H1 (cell line): ENCODE results near the gene CDC42EP1. TPM values are rescaled to one million over a fixed set of nuclear protein-coding genes. Genes with fewer than 3 reads are reported as not detected.

Source experiments
- CTCF ChIA-PET: fragments of 300-600 bp; sonication (Branson Sonifier 250); formaldehyde crosslinking; loops from one replicate; lab custom pipeline; 2021; ENCODE audit not compliant: partially characterized antibody; lab: Charles Lee
- POLR2A ChIA-PET: fragments of 300-600 bp; sonication (Branson Sonifier 250); formaldehyde crosslinking; loops from one replicate; lab custom pipeline; 2021; ENCODE audit warnings: inconsistent platforms; ENCODE audit not compliant: partially characterized antibody; lab: Charles Lee
- DNase-seq, 2 experiments: peaks; one replicate each; pipeline versions ENCODE4 v3.0.0 to v3.0.0-alpha.2; 2010 to 2022; ENCODE audit warnings: low spot score in 2 of 2, low read depth in 1 of 2, mixed read lengths in 1 of 2
- FAIRE-seq: peaks from 2 replicates; lab custom pipeline; 2011; peaks lifted over from hg19 to GRCh38; lab: Jason Lieb, UNC
- H2AFZ ChIP-seq: 2 replicates; pipeline ENCODE4 v1.8.1; 2012; ENCODE audit warnings: low read length, inconsistent platforms
- H2AK5ac ChIP-seq: 2 replicates; pipeline ENCODE4 v1.6.1; 2013; ENCODE audit warnings: low read depth, low read length
- H2BK120ac ChIP-seq: replicated peaks from 2 replicates; pipeline ENCODE3; 2013; ENCODE audit warnings: low read depth, low read length, inconsistent platforms
- H2BK12ac ChIP-seq: 2 replicates; pipeline ENCODE4 v1.6.1; 2013; ENCODE audit warnings: low read depth, low read length
- H2BK15ac ChIP-seq: 2 replicates; pipeline ENCODE4 v1.6.1; 2013; ENCODE audit warnings: low read length
- H2BK20ac ChIP-seq: 2 replicates; pipeline ENCODE4 v1.6.1; 2013; ENCODE audit warnings: low read length
- H2BK5ac ChIP-seq: 2 replicates; pipeline ENCODE4 v1.6.1; 2013; ENCODE audit warnings: low read depth, low read length
- H3K14ac ChIP-seq: 2 replicates; pipeline ENCODE4 v1.6.1; 2013; ENCODE audit warnings: inconsistent platforms; ENCODE audit not compliant: insufficient read length
- H3K18ac ChIP-seq: 2 replicates; pipeline ENCODE4 v1.6.1; 2013; ENCODE audit warnings: low read length; ENCODE audit errors: extremely low read depth
- H3K23ac ChIP-seq: 2 replicates; pipeline ENCODE4 v1.6.1; 2013; ENCODE audit warnings: inconsistent platforms; ENCODE audit not compliant: insufficient read length
- H3K23me2 ChIP-seq: 2 replicates; pipeline ENCODE4 v1.6.1; 2013; ENCODE audit warnings: low read depth, low read length
- H3K27ac ChIP-seq: 2 replicates; pipeline ENCODE4 v1.6.1; 2011; ENCODE audit warnings: low read depth, low read length, inconsistent platforms
- H3K27me3 ChIP-seq, 4 experiments: replicated peaks in 1 of 4; 1 replicate in 1 of 4; 2 replicates in 3 of 4; pipeline versions ENCODE4 v1.6.1 to v1.8.1; 2011 to 2013; ENCODE audit warnings: low read length in 3 of 4, mild to moderate bottlenecking in 3 of 4, inconsistent platforms in 2 of 4, mixed read lengths in 2 of 4, moderate library complexity in 1 of 4; ENCODE audit not compliant: control insufficient read depth in 3 of 4, insufficient read depth in 3 of 4; ENCODE audit errors: extremely low read depth in 1 of 4
- H3K36me3 ChIP-seq, 4 experiments: 2 replicates each; pipeline versions ENCODE4 v1.6.1 to v1.8.1; 2011 to 2013; ENCODE audit warnings: mild to moderate bottlenecking in 4 of 4, low read length in 3 of 4, moderate library complexity in 2 of 4, control low read depth in 1 of 4, inconsistent platforms in 1 of 4; ENCODE audit not compliant: insufficient read depth in 4 of 4, control insufficient read depth in 2 of 4
- H3K4ac ChIP-seq: replicated peaks from 2 replicates; pipeline ENCODE3; 2013; ENCODE audit warnings: low read length, low read depth, mixed read lengths, inconsistent platforms; ENCODE audit not compliant: insufficient read length
- H3K4me1 ChIP-seq, 4 experiments: replicated peaks in 1 of 4; 1 replicate in 1 of 4; 2 replicates in 3 of 4; pipeline versions ENCODE4 v1.6.1 to v1.8.1; 2011 to 2013; ENCODE audit warnings: low read length in 3 of 4, inconsistent platforms in 2 of 4, mixed read lengths in 1 of 4; ENCODE audit not compliant: insufficient read depth in 4 of 4, control insufficient read depth in 3 of 4
- H3K4me2 ChIP-seq, 2 experiments: 2 replicates each; pipeline versions ENCODE4 v1.6.1 to v1.8.1; 2011 to 2013; ENCODE audit warnings: low read depth in 2 of 2, low read length in 2 of 2, control low read depth in 1 of 2, inconsistent platforms in 1 of 2, mild to moderate bottlenecking in 1 of 2; ENCODE audit not compliant: insufficient read depth in 1 of 2
- H3K4me3 ChIP-seq, 4 experiments: fragments of 200-600, 300-600 bp in 1 of 4; sonication (generic), shearing (Covaris generic), sonication (Bioruptor Twin) in 1 of 4; 2 replicates each; pipeline versions ENCODE4 v1.5.1 to v1.8.1; 2011 to 2016; ENCODE audit warnings: low read length in 4 of 4, low read depth in 3 of 4, control low read depth in 2 of 4, inconsistent platforms in 2 of 4, mild to moderate bottlenecking in 2 of 4, mixed read lengths in 1 of 4, moderate library complexity in 1 of 4; ENCODE audit not compliant: insufficient read depth in 2 of 4; ENCODE audit errors: extremely low read depth in 1 of 4
- H3K56ac ChIP-seq: replicated peaks from 2 replicates; pipeline ENCODE3; 2013; ENCODE audit warnings: low read depth, mild to moderate bottlenecking, mixed read lengths, low read length, inconsistent platforms; ENCODE audit not compliant: insufficient read length
- H3K79me1 ChIP-seq: 2 replicates; pipeline ENCODE4 v1.6.1; 2013; ENCODE audit warnings: low read depth, low read length, control low read depth
- H3K79me2 ChIP-seq, 2 experiments: 2 replicates each; pipeline versions ENCODE4 v1.6.1 to v1.8.1; 2012 to 2013; ENCODE audit warnings: low read length in 2 of 2, mild to moderate bottlenecking in 2 of 2, inconsistent platforms in 1 of 2; ENCODE audit not compliant: insufficient read depth in 2 of 2, control insufficient read depth in 1 of 2
- H3K9ac ChIP-seq, 4 experiments: replicated peaks in 1 of 4; 1 replicate in 1 of 4; 2 replicates in 3 of 4; pipeline versions ENCODE4 v1.6.1 to v1.8.1; 2011 to 2013; ENCODE audit warnings: low read depth in 3 of 4, low read length in 3 of 4, control low read depth in 2 of 4, mild to moderate bottlenecking in 2 of 4, moderate library complexity in 2 of 4, inconsistent platforms in 1 of 4; ENCODE audit errors: extremely low read depth in 1 of 4
- H3K9me3 ChIP-seq, 2 experiments: 2 replicates each; pipeline versions ENCODE4 v1.6.1 to v1.8.1; 2012 to 2013; ENCODE audit warnings: mild to moderate bottlenecking in 2 of 2, moderate library complexity in 2 of 2, control low read depth in 1 of 2, inconsistent platforms in 1 of 2, low read depth in 1 of 2, low read length in 1 of 2, mixed read lengths in 1 of 2; ENCODE audit not compliant: insufficient read depth in 2 of 2
- H4K20me1 ChIP-seq, 2 experiments: replicated peaks in 1 of 2; 2 replicates each; pipeline versions ENCODE3 to v1.8.1; 2011 to 2013; ENCODE audit warnings: inconsistent platforms in 2 of 2, low read length in 2 of 2, mild to moderate bottlenecking in 1 of 2; ENCODE audit not compliant: insufficient read depth in 2 of 2, control insufficient read depth in 1 of 2
- H4K5ac ChIP-seq: 2 replicates; pipeline ENCODE4 v1.6.1; 2013; ENCODE audit warnings: low read length, low read depth, mixed read lengths, inconsistent platforms; ENCODE audit not compliant: insufficient read length
- H4K8ac ChIP-seq: 2 replicates; pipeline ENCODE4 v1.8.0; 2013; ENCODE audit warnings: mild to moderate bottlenecking, moderate library complexity, low read length, inconsistent platforms; ENCODE audit not compliant: insufficient read depth; ENCODE audit errors: extremely low read depth
- H4K91ac ChIP-seq: replicated peaks from 2 replicates; pipeline ENCODE3; 2013; ENCODE audit warnings: low read length, mixed read lengths, inconsistent platforms; ENCODE audit not compliant: insufficient read length
- CHD1 ChIP-seq: IDR thresholded peaks from 2 replicates; pipeline ENCODE4 v1.6.1; 2012; ENCODE audit warnings: low read depth, low read length, improper control_type of control experiment
- WGBS, 2 experiments: shearing (Covaris generic) in 1 of 2; methylation state at CpG; one replicate each; pipeline versions ENCODE4 v1.1.6 to v1.1.7; 2013 to 2015; ENCODE audit warnings: low lambda C conversion rate in 2 of 2, mixed read lengths in 2 of 2, inconsistent platforms in 1 of 2, low coverage in 1 of 2, missing lambda C conversion rate in 1 of 2; ENCODE audit not compliant: insufficient replicate concordance in 2 of 2, insufficient coverage in 1 of 2, insufficient read length in 1 of 2; ENCODE audit errors: extremely low coverage in 1 of 2, missing lambda C conversion rate in 1 of 2; 5-methylcytosine and 5-hydroxymethylcytosine counted together
- polyA plus RNA-seq, 7 experiments: library from polyadenylated mRNA; depleted of rRNA in 3 of 7; stranded (reverse) in 5 of 7; unstranded in 2 of 7; fragments of >200 nt in 5 of 7; fragments of 200-250 nt in 2 of 7; gene quantifications; 1 replicate in 5 of 7; 2 replicates in 1 of 7; 4 replicates in 1 of 7; pipeline versions ENCODE4 v1.2.1 to v1.2.3, GENCODE V29; 2011 to 2013; ENCODE audit warnings: missing spikeins in 2 of 7, mixed read lengths in 2 of 7
- total RNA-seq: library from RNA; stranded (reverse); fragmentation: NEBNext Ultra II Directional; extraction: Animal tissue kit (Norgen Biotek cat#: 25700); gene quantifications from 2 replicates; pipeline ENCODE4 v1.2.1, GENCODE V29; 2021

The CDC42EP1 gene
- total and polyA plus RNA-seq, 2 of the 8 experiments (the other 6 are each of a cell fraction or from before 2014, with no cell fraction given), result 8.3 to 11.2 TPM

DNA sequence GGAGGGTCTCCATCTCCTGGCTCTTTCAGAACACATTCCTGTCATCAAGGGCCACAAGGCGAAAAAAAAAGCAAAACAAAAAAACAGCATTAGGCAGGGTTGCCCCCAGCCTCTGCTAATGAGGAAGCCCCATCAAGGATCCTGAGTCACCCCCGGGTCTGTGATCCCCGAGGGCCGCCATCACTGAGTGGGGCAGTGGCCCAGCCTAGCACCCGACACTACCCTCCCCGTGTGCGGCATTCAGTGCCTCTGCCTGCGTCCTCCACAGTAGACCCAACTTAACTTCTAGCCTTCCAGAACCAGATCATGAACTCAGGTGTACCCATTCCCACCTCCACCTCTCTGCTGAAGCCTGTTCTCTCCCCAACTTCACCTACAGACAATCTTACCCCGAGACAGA lies 6.6 kb upstream of the CDC42EP1 start:
- Histone ChIP-seq H4K5ac (no peak overlapping the region), H3K79me1 (no peaks in the 10 kb centered on the region), H3K4ac (no peak overlapping the region), H2BK15ac (no peak overlapping the region), H3K27me3 (peaks cover 0 to 7% (median 6%) of the 10 kb centered on the region in 4 experiments; a peak in 5 of 7 replicates), H4K8ac (no peak overlapping the region; the same call in 1 of the 2 replicates), H4K20me1 (no peaks in the 10 kb centered on the region), H2BK120ac (no peak overlapping the region), H3K23me2 (peaks cover 7% of the 10 kb centered on the region), H3K36me3 (no peaks in the 10 kb centered on the region), H3K9me3 (no peaks in the 10 kb centered on the region), H3K9ac (no peak overlapping the region), H2AFZ (no peak overlapping the region), H4K91ac (no peak overlapping the region), H3K14ac (no peak overlapping the region), H3K56ac (no peak overlapping the region), H2AK5ac (0 out of 2 replicates have a peak overlapping the region, but pooled peaks have one; percentile 53), H2BK12ac (peak overlapping the region; percentile 39; the same call in 1 of the 2 replicates), H3K4me3 (no peak overlapping the region), H3K18ac (no peak overlapping the region), H3K79me2 (no peaks in the 10 kb centered on the region), H3K4me1 (peaks cover 5 to 31% (median 13%) of the 10 kb centered on the region in 4 experiments), H3K4me2 (no peak overlapping the region), H3K27ac (no peak overlapping the region), H2BK5ac (no peak overlapping the region), H3K23ac (no peak overlapping the region), H2BK20ac (0 out of 2 replicates have a peak overlapping the region, but pooled peaks have one; percentile 72)
- DNase-seq, result no peak
- ChIA-PET POLR2A (interaction anchor here (13.2 kb wide), 1 partner anchor 12 kb away, joined by 198 read pairs; the partner anchor contains the start of gene CDC42EP1), CTCF (interaction anchor here (0.6 to 16.8 kb wide), 7 partner anchors 10 to 931 kb away, joined by 3 to 1347 read pairs (median 6); partner anchors contain the start of genes CDC42EP1 and LGALS2)
- 89% methylated on average over 9 of the region's 9 CpGs; no CpG with 5 or more reads in 1 of the 2 experiments for WGBS, 2 experiments
- TF ChIP-seq CHD1, result no peak
- FAIRE-seq, result no peak
